GM19463 (cell line): ENCODE measurements around the gene FOXN3.

Source experiments
- ATAC-seq: cut with Tn5 transposase; IDR thresholded peaks from one replicate; pipeline ENCODE4 v1.9.1; 2021; ENCODE audit warnings: mild to moderate bottlenecking, moderate library complexity; ENCODE audit not compliant: unreplicated experiment

Gene FOXN3

DNA sequence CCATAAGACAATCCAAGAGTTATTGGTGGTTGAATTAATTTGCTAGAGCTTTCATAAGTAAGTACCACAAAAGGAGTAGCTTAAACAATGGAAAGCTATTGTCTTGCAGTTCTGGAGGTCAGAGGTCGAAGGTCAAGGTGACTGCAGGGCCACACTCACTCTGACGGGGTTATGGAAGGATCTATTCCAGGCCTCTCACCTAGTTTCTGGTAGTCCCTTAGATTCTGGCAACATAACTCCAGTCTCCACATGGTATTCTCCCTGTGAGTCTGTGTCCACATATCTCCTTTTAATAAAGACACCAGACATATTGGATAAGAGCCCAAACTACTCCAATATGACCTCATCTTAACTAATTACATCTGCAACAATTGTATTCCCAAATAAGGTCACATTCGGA is 273.4 kb downstream of the FOXN3 start:
- no peak for ATAC-seq

DNA sequence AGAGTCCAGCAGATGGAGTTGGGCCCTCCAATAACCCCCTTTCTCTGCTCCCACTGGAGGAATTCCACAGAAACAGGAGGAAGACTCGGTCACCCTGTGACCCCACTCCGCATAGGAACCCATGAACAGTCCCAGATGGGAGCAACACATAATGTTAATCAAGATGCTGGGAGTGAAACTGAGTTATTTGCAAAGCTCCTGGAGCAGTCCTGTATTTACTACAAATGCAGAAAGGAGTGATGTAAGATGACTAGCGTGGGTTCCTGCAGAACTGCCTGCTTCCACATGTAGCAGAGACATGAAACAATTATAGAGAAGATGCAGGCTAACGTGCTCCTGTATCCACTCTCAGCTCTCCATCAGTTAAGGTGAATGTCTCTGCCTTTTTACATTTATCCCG is 274.7 kb downstream of the FOXN3 start:
- ATAC-seq = no peak

DNA sequence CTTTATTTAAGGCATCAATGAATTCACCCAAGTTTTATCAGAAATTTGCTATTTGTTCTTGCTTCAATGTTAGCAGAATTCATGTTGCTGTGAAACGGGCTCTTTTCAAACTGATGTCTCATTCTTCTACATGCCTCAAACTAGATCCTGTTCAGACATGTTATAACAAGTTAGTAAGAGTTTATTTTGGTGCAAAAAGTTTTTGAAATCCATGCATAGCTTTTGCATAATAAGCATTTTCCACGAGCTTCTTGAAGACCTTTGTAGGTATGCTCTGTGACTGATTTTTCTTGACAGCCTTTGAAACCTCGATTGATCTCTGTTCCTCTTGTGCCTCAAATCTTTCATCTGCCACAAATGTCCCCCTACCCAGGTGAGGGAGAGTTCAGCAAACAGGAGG is 275.2 kb downstream of the FOXN3 start:
- ATAC-seq = no peak

DNA sequence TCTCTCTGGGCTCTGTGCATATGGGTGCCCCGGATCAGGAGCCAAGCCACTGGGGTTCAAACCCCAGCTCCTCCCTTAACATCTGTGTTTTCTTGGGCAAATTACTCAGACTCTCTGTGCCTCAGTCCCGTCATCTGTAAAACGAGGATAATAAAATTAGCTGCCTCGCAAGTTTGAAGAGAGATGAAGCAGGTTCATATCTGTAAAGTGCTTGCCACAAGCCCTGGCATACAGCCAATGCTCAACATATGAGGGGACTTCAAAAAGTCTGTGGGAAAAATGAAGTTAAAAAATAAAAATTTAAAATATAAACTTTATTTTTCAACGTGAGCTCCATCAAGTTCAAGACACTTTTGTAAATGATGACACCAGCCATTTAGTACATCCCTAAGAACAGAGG is 276.7 kb downstream of the FOXN3 start:
- ATAC-seq = no peak

DNA sequence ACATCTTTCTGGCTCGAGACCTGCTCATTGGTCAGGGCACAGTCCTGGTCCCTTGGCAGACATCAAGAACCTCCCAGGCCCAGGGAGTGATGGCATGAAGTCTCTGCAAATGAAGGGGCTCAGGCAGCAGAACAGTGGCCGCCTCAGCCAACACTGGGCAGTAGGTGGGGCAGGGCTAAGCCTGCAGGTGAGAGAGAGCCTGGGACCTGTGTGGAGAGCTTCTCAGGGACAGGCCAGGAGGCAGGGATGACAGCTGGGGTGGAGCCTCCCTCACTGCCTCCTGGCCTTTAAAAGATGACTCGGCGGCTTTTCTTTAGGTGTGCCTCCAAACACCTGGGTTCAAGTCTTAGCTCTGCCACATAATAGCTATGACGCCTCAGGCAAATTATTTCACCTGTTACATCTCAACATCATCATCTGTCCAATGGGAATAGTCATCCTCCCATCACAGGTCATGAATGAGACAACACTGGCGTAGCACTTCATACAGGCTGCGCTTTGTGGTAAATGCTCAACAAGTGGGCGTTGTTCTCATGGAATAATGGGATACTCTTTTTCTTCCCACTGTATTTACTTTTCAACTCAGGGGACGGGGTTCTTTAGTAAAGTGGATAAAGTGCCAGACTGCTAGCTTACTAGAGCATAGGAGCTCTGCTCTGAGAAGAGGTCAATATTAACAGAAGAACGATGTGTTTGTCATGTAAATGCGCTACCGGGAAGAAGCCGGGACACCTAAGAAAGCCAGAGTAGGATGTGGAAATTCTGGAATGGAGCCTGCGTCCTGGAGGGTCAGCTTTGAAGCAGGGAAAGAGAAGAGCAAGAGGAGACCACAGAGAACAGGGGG is 277.4 kb downstream of the FOXN3 start:
- ATAC-seq = no peak

DNA sequence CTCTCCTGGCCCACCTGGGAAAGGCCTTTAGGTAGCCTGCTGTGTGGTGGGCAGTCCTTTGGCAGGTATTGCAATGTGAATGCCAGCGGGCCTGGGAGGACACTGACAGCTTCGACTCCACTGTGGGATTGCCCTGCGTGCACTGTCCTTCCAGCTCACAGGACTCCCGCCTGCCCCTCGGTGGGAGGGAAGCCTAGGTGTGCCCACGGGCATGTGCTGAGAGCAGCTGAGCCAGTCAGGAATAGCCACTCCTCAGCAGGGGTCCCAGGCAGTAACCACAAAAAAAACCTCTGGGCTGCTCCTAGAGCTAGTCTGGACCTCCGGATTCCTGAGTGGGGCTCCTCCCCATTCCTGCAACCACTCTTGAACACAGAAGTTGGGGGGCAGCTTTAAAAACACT is 278.2 kb downstream of the FOXN3 start:
- ATAC-seq = no peak

DNA sequence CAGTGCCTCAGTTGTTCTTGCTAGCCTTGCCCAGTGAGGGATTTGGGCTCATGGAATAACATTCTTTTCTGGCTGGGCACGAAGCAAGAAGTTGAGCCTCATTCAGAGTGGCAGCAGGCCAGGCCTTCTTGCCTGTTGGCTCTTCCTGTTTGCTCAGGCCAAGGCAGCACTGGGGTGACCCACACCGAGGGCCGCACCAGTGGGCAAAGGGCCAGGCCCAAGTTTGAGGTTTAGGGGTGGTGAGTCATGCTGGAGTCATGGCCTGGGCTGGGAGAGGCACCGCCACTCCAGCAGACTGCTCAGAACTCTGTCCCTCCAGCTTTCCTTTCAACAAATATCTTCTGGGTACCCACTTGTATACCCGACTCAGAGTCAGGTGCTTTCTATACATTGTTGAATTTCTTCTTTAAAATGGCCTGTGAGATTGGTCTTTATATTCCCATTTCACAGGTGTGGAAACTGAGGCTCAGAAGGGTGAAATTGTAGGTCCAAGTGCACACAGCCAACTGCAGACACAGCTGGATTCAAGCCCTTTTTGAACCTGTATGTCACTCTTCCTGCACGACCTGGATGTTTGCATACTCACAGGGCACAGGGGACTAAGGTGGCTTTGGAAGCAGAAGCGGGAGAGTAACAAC is 279.4 kb downstream of the FOXN3 start:
- ATAC-seq = no peak

DNA sequence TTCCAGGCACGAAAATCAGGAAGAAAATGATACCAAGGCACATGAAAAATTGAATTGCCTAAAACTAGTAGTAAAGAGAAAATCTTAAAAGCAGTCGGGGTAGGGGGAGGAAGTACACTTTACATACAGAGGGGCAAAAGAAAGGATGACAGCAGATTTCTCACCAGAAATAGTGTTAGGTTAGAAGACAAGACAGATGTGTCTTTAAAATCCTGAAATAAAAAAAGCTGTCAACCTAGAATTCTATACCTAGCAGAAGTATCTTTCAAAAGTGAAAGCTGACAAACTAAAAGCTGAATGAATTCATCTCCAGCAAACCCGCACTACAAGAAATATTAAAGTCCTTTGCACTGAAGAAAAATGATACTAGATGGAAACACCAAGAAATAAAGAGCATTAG is 280.4 kb downstream of the FOXN3 start:
- ATAC-seq = no peak

DNA sequence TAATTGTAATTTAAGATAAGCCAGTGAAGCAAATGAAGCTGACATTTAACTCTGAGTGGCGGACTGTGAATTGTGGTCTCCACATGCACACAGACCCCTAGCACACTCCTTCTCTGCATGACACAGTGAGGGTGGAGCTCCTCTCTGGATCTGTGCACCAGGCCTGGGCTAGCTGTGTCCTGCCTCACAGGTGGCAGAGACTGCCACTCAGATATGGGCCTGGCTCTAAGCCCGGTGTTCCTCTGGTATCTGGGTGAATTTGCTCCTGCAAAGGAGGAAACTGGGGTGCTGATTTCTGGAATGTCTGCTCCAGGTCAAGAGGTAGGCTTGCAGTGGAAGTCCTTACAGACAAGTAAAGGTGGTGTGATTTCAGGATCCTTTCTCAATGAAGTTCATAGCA is 282.4 kb downstream of the FOXN3 start:
- no peak for ATAC-seq

DNA sequence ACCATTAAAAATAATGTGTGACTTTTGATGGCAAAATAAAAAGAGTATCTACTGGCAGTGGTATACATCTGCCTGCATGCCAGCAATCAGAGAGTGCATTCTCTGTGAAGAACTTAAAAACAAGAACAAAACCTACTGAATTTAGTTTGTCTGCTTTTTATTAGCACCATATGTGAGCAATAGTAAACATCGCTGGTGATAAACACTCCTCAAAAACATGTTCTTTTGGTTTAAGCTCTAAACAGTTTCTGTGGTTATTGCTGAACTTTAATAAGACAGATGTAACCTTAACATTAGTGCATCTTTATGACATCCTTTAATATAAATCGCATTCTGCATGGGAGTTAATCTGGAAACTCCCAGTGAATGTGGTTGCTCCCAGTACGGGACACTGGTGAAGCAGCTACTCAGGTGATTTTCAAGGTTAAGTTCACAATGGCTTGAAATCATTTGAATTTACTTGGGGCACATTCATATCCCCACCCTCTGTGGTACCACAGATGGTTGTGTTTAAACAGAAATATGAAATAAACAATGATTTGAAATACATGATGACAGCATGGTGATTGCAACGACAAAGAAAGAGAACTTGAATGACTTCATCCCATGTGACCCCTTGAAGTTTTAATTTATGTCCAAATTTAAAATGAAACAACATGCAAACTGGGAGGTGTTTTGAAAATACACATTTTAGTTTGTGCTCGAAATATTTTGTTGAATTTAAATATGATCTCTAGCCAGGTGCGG is 285.9 kb downstream of the FOXN3 start:
- no peak for ATAC-seq

DNA sequence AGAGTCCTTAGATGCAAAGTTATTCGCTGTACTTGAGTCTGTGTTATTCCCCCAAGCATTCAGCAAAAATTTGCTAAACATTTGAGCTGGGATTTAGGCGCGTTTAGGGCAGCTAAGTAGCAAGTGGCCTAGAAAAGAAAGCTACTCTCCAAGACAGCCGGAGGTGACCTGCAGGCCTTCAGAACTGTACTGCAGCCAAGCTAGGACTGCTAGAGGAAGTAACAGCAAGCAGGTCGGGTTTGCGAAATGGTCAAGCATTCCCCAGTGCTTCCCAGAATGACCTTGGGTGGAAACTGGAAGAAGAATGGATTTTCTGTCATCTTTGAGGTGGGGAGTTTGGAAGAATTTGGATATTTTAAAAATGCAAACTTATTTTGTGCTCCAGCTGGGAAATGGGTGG is 287.5 kb downstream of the FOXN3 start:
- ATAC-seq = no peak

DNA sequence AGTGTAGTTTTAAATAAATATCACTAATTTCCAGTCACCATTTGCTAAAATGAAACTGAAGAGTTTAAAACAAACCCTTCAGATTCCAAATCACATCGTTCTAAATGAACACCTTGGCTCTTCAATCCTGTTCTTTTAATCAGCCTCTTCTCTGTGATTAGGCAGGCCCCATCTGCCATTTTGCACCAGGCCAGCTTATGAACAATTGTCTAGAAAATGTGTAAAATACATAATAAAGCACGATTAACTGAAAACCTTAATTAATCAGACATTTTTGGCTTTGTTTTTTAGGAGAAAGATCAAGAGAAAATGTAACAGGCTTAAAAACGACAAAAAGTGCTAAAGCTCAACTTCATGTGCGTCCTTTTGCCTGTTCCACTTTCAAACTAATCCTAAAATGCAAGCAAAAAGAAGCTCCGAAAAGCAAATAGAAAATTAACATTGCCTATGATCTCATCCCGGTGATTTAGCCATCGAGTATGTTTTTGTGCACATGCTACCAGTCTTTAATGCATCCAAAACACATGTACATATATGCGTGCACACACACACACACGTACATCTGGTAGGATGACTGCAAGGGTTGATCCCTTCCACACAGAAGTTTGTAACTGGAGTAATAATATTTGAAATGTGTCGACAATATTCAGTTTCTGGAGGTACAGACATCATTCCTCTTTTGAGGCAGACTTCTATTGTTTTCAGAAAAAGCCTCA is 288.6 kb downstream of the FOXN3 start:
- no peak for ATAC-seq

DNA sequence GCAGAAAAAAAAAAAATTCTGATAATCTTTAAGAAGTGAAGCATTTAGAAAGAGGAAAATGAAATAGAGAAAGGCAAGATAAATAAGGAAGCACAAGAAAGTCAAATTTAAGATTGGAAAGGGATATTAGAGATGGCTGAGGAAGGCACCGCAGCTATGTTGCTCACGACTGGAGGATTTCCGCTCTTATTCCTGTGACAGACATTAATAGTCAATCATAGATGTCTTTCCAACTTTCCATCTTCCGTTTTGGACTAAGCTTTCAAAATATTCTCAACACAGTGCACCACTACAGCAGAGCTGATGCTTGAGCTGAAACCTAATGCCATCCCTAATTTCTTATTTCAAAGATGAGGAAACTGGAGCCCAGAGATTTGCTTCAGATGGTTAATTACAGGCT is 290.6 kb downstream of the FOXN3 start:
- no peak for ATAC-seq

DNA sequence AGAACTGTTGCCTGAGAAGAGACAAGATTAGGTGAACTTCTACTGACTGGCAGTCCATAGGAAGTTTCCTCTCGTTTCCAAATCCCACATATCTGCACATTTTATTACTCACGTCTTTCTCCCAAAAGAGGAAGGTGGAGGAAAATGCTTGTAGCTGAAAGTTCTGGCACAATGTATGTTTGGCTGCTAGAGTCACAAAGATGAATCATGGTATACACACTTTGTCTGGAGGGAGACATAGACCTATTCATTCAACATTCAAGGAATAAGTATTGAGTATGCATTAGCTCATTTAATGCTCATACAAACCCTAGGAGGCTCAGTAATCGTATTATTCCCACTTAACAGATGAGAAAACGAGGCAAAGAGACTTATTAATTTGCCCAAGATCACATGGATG is 291.8 kb downstream of the FOXN3 start:
- no peak for ATAC-seq

DNA sequence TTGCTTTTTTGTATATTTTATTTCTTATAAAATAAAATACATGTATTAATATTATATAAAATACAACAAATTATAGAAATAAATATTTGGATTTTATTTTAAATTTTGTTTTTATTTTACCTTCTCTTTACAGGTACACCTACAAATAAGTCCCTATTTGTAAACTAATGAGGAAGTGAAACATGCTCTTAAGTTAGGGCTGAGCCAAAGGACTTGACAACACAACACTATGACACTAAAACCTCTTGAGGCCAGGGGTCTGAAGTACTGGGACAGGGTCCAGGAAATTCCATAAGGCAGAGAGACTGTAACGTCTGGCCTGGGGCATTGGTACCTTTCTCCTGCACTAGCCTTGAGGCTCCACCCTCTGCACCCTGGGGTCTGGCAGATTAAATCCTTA is 293.2 kb downstream of the FOXN3 start:
- ATAC-seq = no peak

DNA sequence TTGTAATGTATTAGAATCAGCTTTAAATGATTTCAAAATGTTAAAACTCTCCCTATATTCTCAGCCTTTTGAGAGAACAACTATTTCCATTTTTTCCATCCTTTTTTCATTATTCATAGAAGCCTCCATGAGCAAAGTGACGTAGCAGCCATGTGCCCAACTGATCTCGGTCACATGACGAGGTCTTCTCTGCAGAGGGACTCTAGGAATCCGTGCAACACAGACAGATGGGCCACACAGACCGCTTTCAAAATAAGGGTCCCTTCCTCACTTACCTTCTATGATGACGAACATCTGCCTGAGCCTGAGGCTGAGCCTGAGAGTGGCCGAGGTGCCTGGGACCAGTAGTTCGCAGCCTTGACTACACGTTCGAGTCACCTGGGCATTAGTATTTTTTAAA is 293.8 kb downstream of the FOXN3 start:
- no peak for ATAC-seq

DNA sequence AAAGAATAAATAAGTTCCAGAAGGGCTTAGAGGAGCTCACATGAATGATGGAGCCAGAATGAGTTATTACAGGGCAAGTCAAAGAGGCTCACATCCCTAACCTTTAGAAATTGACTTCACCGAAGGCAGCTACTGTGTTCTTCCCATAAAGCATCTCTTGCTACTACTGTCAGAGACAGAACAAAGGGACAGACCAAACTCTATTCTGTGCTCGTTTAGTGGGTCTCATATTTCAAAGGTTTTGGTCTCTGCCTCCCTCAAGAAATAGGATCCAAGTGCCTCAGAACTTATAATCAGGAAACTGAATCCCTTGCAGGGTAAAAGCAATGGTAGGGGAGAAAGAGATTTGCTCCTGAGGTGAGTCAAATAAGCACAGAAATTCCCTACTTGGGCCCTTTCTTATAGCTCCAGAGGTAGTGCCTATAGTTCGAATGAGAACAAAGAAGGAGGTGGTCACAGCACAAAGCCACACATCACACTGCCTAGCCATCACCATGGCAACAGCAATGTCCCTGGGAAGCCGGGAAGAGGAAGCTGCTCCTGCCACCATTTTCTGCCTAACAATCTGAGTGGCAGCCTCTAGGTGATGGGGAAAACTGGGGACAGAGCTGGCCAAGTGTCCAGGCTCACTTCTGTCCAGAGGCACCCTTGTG is 294.9 kb downstream of the FOXN3 start:
- ATAC-seq = no peak

DNA sequence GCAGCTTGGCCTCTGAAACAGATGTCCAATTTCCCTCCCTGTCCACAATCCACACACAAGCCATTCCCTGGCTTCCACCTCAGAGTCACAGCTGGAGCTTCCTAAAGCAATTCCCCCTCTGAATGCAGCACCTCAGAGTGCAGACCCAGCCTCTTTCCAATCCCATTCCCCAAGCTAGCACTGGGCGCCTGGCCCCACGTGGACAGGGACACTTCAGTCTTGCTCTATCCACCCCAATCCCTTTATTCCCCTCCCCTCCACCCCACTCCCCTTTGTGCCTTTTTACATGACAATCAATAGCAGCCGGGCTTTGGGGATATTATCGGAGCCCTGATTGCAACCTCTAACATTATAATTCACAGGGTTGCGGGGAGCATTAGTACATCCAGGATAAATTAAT is 300.0 kb downstream of the FOXN3 start:
- ATAC-seq = no peak

DNA sequence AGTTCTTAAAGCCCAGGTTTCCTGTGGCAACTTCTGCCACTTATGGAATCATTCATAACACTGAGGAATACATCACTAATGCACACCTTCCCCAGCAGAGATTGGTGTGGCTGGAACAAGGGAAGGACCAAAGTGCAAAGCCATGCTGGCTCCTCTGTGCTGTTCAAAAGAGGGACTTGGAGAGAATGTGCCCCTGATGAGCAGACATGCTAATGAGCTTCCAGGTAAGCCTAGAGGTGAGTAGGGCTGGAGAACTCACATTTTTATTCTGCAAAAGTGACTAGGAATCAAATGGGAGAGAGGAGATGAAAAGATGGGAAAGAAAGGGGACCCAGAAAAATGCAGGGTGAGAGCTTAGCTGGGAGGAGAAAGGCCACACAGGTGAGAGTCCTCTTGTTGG is 302.9 kb downstream of the FOXN3 start:
- no peak for ATAC-seq

DNA sequence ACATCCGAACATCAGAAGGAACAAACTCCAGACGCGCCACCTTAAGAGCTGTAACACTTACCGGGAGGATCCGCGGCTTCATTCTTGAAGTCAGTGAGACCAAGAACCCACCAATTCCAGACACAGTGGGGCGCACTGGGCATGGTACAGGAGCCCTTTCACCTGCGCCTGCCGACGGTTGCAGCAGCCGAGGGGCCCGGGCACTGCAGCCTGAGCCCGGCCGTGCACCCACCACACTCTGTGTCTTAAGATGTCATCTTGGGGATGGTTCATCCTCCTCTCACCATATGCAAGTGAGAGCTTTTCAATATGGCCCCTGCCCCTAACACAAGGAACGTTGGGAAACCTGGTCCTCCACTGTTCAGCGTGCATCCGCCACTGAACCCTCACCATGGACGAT is 304.3 kb downstream of the FOXN3 start:
- no peak for ATAC-seq
